Epithelial cell of proximal tubule (primary cell): ENCODE data around the gene GRAMD2B. TPM values are rescaled to one million over a fixed set of nuclear protein-coding genes. Genes with fewer than 3 reads are reported as not detected.

Experiments used
- DNase-seq: peaks from one replicate; pipeline ENCODE4 v3.0.0-alpha.2; 2011; ENCODE audit warnings: low read depth
- H3K4me3 ChIP-seq: 2 replicates; pipeline ENCODE4 v1.5.1; 2011; ENCODE audit warnings: low read depth, mild to moderate bottlenecking, low read length
- CTCF ChIP-seq: conservative IDR thresholded peaks from 2 replicates; pipeline ENCODE4 v1.5.1; 2012; ENCODE audit warnings: low read depth, mild to moderate bottlenecking, low read length
- total RNA-seq: library from RNA; depleted of rRNA; stranded (reverse); fragments of >200 nt; gene quantifications from 2 replicates; pipeline ENCODE4 v1.2.3, GENCODE V29; 2015

Gene GRAMD2B
- total RNA-seq, 1 donor from 2014 or later: 43.2 TPM

DNA sequence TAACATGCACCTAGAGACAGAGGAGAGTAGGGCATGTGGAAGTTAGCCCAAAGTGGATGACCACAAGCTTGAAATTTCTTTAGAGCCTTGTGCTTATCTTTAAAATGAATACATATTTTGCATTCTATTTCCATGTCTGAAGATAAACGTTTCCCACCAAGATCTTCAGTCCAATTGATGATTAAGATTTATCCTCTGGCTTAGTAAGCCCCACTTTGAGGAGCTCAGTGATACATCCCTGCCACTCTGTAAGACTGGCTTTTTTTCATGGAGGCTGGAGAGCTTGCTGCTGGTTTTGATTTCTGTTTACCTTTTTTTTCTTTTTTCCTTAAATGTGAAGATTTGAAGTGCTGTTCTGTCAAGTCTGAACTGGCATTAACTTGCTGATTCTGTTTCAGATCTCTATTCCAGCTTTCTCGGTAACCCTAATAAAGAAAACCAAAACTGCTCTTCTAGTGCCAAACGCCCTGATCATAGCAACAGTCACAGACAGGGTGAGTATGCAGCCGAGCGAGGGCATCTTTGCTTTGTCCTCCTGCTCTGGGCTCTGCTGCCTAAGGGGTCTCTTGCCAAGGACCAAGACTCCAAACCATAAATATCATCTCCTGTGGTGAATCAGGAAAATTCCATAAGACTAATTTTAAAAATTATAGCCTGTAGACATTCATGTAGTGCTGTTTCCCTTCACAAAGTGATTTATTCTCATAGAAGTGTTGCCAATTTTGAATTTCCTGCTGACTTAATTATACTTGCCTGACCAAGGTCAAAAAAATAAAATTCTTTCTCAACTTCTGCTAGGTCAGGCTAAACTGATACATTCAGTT lies 54.3 kb downstream of the GRAMD2B start:
- no peak for DNase-seq
- no peak for TF ChIP-seq CTCF
- no peak overlapping the region for H3K4me3 ChIP-seq

DNA sequence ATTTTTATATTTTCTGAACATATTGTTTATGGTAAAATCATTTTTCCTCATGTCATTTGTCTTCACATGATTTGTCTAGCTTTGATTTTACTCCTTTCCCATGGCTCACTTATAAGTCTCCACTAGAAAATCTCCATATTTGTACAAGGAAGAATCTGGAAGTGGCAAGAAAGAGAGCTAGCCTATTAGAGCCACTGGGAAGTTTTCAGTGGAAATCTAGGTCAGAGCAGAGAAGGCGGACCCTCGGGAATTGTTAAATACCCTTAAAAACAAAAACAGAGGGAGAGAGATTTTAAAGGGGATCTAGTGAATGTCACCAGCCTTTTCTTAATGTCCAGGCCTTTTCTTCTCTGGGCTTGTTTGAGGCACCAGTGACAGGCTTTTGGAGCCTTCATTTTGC lies 56.6 kb downstream of the GRAMD2B start:
- H3K4me3 ChIP-seq: no peak overlapping the region
- TF ChIP-seq CTCF: no peak
- no peak for DNase-seq

GRCh38 chr5:126480824-126481223 lies 57.6 kb downstream of the GRAMD2B start:
- DNase-seq: no peak
- H3K4me3 ChIP-seq: no peak overlapping the region
- TF ChIP-seq CTCF: no peak

- no peak for TF ChIP-seq CTCF
- DNase-seq: no peak
- no peak overlapping the region for H3K4me3 ChIP-seq
These were observed 58.0 kb downstream of the GRAMD2B start for GRCh38 chr5:126481243-126481642.

DNA sequence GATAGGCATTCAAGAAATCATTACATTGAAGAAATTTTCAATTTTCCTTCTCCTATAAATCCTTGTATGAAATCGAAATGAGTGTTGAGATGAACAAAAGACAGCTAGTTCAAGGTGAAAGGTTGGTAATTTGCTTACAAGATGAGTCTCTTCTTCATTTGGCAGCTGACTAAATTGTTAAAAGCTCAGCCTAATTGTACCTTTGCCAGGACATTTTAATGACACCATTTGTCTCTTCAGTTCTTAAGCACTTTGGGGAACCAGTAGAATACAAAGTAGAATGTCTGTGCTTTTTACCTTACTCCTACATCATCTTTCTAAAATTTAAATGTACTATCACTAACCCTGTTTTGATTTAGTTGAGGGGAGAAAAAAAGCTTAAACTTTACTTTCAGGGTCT lies 59.4 kb downstream of the GRAMD2B start:
- H3K4me3 ChIP-seq: no peak overlapping the region
- DNase-seq: no peak
- TF ChIP-seq CTCF: no peak

GRCh38 chr5:126483156-126483555 lies 59.9 kb downstream of the GRAMD2B start:
- no peak for TF ChIP-seq CTCF
- H3K4me3 ChIP-seq: no peak overlapping the region
- DNase-seq: no peak

- no peak for DNase-seq
- no peak for TF ChIP-seq CTCF
- H3K4me3 ChIP-seq: no peak overlapping the region
These were observed 61.0 kb downstream of the GRAMD2B start for GRCh38 chr5:126484253-126484652.
